ENCODE data around the gene PCSK5. TPM values are rescaled to one million over a fixed set of nuclear protein-coding genes. Genes with fewer than 3 reads are reported as not detected.

Gene PCSK5
- total RNA-seq, 2 experiments from 2014 or later = 0.76 TPM; not detected in 1

GRCh38 chr9:76271755-76272154, 381.3 kb downstream of the PCSK5 start:
- H3K9me3 ChIP-seq (ENCODE audit: low read length) = no peaks in the 10 kb centered on the region
- no peak for DNase-seq (ENCODE audit: low spot score)
- no TSS peak for BruUV-seq (replicated peaks)
- no peaks in the 10 kb centered on the region for H3K79me2 ChIP-seq (ENCODE audit: insufficient read depth, low read depth, low read length)
- H3K27ac ChIP-seq (ENCODE audit: low read depth, low read length, poor library complexity, severe bottlenecking) = no peak overlapping the region
- POLR2A ChIA-PET = no interaction called here
- no peaks in the 10 kb centered on the region for H3K4me1 ChIP-seq (ENCODE audit: insufficient read depth, low read length, poor library complexity, severe bottlenecking)
- no peak overlapping the region for H2AFZ ChIP-seq (ENCODE audit: low read length)
- intact Hi-C loops (cut with micrococcal nuclease; ENCODE audit: unreplicated experiment) = no loop called here
- no peaks in the 10 kb centered on the region for H3K36me3 ChIP-seq (ENCODE audit: insufficient read depth, low read length)
- no peaks in the 10 kb centered on the region for H4K20me1 ChIP-seq (ENCODE audit: insufficient read depth, low read length)
- no peak overlapping the region for H3K4me2 ChIP-seq (ENCODE audit: low read length)
- TF ChIP-seq EZH2phosphoT487 (IDR thresholded peaks at IDR 0.05; ENCODE audit: borderline replicate concordance, low read depth, low read length) = no peak
- no peak for TF ChIP-seq CTCF (conservative IDR thresholded peaks at IDR 0.05; ENCODE audit: low read length)
- no peaks in the 10 kb centered on the region for H3K9me2 ChIP-seq (ENCODE audit: insufficient read depth, low read length)
- CTCF ChIA-PET (ENCODE audit: unreplicated experiment) = no interaction called here
- H3K4me3 ChIP-seq (ENCODE audit: low read depth, low read length, poor library complexity, severe bottlenecking) = no peak overlapping the region

- ChIA-PET POLR2A (interaction anchor here (0.6 kb wide), 1 partner anchor 897 kb away, joined by 3 read pairs; no protein-coding TSS in a partner anchor), CTCF (ENCODE audit: unreplicated experiment) (interaction anchor here (0.6 kb wide), 1 partner anchor 260 kb away, joined by 5 read pairs; no protein-coding TSS in a partner anchor)
- no peak for DNase-seq (ENCODE audit: low spot score)
- Histone ChIP-seq H3K4me1 (ENCODE audit: insufficient read depth, low read length, poor library complexity, severe bottlenecking) (no peaks in the 10 kb centered on the region), H3K4me3 (ENCODE audit: low read depth, low read length, poor library complexity, severe bottlenecking) (no peak overlapping the region), H3K36me3 (ENCODE audit: insufficient read depth, low read length) (no peaks in the 10 kb centered on the region), H2AFZ (ENCODE audit: low read length) (no peak overlapping the region), H4K20me1 (ENCODE audit: insufficient read depth, low read length) (no peaks in the 10 kb centered on the region), H3K9me3 (ENCODE audit: low read length) (no peaks in the 10 kb centered on the region), H3K9me2 (ENCODE audit: insufficient read depth, low read length) (no peaks in the 10 kb centered on the region), H3K27ac (ENCODE audit: low read depth, low read length, poor library complexity, severe bottlenecking) (no peak overlapping the region), H3K4me2 (ENCODE audit: low read length) (no peak overlapping the region), H3K79me2 (ENCODE audit: insufficient read depth, low read depth, low read length) (no peaks in the 10 kb centered on the region)
- TF ChIP-seq EZH2phosphoT487 (IDR thresholded peaks at IDR 0.05; ENCODE audit: borderline replicate concordance, low read depth, low read length) (no peak), CTCF (conservative IDR thresholded peaks at IDR 0.05; ENCODE audit: low read length) (no peak)
- intact Hi-C loops (cut with micrococcal nuclease; ENCODE audit: unreplicated experiment) = no loop called here
- no TSS peak for BruUV-seq (replicated peaks)
Observed at GRCh38 chr9:76289042-76289441, 398.6 kb downstream of the PCSK5 start.

DNA sequence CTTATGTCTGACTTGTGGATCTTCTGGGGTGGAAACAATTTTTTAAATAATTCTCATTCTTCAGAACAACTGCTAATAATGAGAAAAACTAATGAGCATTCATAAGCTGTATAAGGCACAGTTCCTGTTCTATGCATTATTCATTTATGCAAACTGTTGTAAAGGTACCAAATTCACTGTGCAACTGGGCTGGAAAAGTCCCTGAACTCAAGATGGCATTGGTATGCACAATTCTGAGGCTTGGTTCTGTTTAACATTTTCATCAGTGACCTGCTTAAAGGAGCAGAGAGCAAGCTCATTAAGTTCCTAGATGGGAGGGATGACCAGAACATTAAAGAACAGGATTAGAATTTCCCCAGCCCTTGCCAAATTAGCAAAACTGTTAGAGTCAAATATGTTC, 399.2 kb downstream of the PCSK5 start:
- ChIA-PET POLR2A (no interaction called here), CTCF (ENCODE audit: unreplicated experiment) (interaction anchor here (0.5 kb wide), 1 partner anchor 220 kb away, joined by 3 read pairs; no protein-coding TSS in a partner anchor)
- intact Hi-C loops (cut with micrococcal nuclease; ENCODE audit: unreplicated experiment) = no loop called here

More for the DNA sequence above, 399.2 kb downstream of the PCSK5 start:
- Histone ChIP-seq H3K9me2 (ENCODE audit: insufficient read depth, low read length) (no peaks in the 10 kb centered on the region), H3K36me3 (ENCODE audit: insufficient read depth, low read length) (no peaks in the 10 kb centered on the region), H3K9me3 (ENCODE audit: low read length) (no peaks in the 10 kb centered on the region), H3K4me1 (ENCODE audit: insufficient read depth, low read length, poor library complexity, severe bottlenecking) (no peaks in the 10 kb centered on the region), H3K79me2 (ENCODE audit: insufficient read depth, low read depth, low read length) (no peaks in the 10 kb centered on the region), H3K4me3 (ENCODE audit: low read depth, low read length, poor library complexity, severe bottlenecking) (no peak overlapping the region), H3K4me2 (ENCODE audit: low read length) (no peak overlapping the region), H3K27ac (ENCODE audit: low read depth, low read length, poor library complexity, severe bottlenecking) (no peak overlapping the region), H2AFZ (ENCODE audit: low read length) (no peak overlapping the region), H4K20me1 (ENCODE audit: insufficient read depth, low read length) (no peaks in the 10 kb centered on the region)
- no TSS peak for BruUV-seq (replicated peaks)
- no peak for DNase-seq (ENCODE audit: low spot score)
- TF ChIP-seq EZH2phosphoT487 (IDR thresholded peaks at IDR 0.05; ENCODE audit: borderline replicate concordance, low read depth, low read length) = no peak
- no peak for TF ChIP-seq CTCF (conservative IDR thresholded peaks at IDR 0.05; ENCODE audit: low read length)

All from OCI-LY7 (cell line).